GM23248 (cell line): Measurements from ENCODE around the gene PCDHA1.

ENCODE experiments used
- EZH2 ChIP-seq: fragments of 200-600 bp; sonication (generic); IDR thresholded peaks from 2 replicates; pipeline ENCODE4 v1.6.1; 2018; ENCODE audit warnings: antibody characterized with exemption, mild to moderate bottlenecking; ENCODE audit not compliant: insufficient read depth, poor library complexity, severe bottlenecking
- EZH2phosphoT487 ChIP-seq: fragments of 200-600 bp; sonication (generic); IDR thresholded peaks from 2 replicates; pipeline ENCODE4 v1.6.1; 2018; ENCODE audit warnings: antibody characterized with exemption, moderate library complexity, mild to moderate bottlenecking, low read depth; ENCODE audit not compliant: insufficient read depth

DNA sequence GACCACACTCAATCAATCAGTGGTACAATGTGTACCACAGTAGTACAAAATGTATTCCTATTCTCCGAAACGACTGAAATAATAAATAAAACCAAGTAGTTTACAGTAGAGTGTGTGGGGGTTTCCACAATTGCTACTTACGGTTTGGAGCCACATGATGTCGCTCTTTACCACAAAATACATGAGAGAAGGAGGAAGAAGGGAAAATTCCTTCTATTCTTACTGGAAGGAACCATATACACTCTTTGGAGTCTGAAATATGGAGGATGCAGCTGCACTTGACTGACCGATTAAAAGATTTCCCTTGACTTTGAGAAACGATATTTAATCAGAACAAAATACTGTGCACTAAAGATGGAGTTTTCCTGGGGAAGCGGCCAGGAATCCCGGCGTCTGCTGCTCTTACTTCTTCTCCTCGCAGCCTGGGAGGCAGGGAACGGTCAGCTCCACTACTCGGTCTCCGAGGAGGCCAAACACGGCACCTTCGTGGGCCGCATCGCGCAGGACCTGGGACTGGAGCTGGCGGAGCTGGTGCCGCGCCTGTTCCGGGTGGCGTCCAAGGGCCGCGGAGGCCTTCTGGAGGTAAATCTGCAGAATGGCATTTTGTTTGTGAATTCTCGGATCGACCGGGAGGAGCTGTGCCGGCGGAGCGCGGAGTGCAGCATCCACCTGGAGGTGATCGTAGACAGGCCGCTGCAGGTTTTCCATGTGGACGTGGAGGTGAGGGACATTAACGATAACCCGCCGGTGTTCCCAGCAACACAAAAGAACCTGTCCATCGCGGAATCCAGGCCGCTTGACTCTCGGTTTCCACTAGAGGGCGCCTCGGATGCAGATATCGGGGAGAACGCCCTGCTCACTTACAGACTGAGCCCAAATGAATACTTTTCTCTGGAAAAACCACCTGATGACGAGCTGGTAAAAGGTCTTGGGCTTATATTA lies 21.2 kb downstream of the PCDHA1 start, which contains the start of gene PCDHA4:
- TF ChIP-seq EZH2phosphoT487 (no peak), EZH2 (no peak)
